DLD1 (cell line): ENCODE results near the gene ADAM8.

Experiments used
- in situ Hi-C: cut with HindIII; loops from 2 replicates; pipeline ENCODE4 v1.10.0; 2017; ENCODE audit warnings: low sequenced_read_pairs

ADAM8 gene

GRCh38 chr10:133309100-133309719, 32.5 kb upstream of the ADAM8 start:
- in situ Hi-C loops, result no loop called here

GRCh38 chr10:133308421-133309099, 31.9 kb upstream of the ADAM8 start, which contains the start of the genes TUBGCP2 and ZNF511:
TSS of gene TUBGCP2 (minus strand) at chr10:133308872. CDS start at chr10:133302941, 5,931 bp downstream.
TSS of gene ZNF511 (plus strand) at chr10:133308914. CDS start at chr10:133308944, 30 bp downstream.
- in situ Hi-C loops, result no loop called here

- in situ Hi-C loops, result no loop called here
Observed at GRCh38 chr10:133307776-133308420, 31.2 kb upstream of the ADAM8 start.

- in situ Hi-C loops, result no loop called here
Observed at GRCh38 chr10:133306941-133307379, 30.3 kb upstream of the ADAM8 start.

- in situ Hi-C loops, result no loop called here
Observed at GRCh38 chr10:133306097-133306476, 29.4 kb upstream of the ADAM8 start.

- in situ Hi-C loops, result no loop called here
Observed at GRCh38 chr10:133303206-133303605, 26.5 kb upstream of the ADAM8 start.

- in situ Hi-C loops, result no loop called here
Observed at GRCh38 chr10:133302230-133302629, 25.6 kb upstream of the ADAM8 start.

GRCh38 chr10:133299738-133300137, 23.1 kb upstream of the ADAM8 start:
- in situ Hi-C loops, result no loop called here

- in situ Hi-C loops, result no loop called here
Observed at GRCh38 chr10:133299224-133299623, 22.6 kb upstream of the ADAM8 start.

GRCh38 chr10:133298466-133298865, 21.8 kb upstream of the ADAM8 start:
- in situ Hi-C loops, result no loop called here

GRCh38 chr10:133297504-133297903, 20.8 kb upstream of the ADAM8 start:
- in situ Hi-C loops, result no loop called here

GRCh38 chr10:133295426-133296320, 19.0 kb upstream of the ADAM8 start:
- in situ Hi-C loops, result no loop called here

- in situ Hi-C loops, result no loop called here
Observed at GRCh38 chr10:133294189-133294588, 17.5 kb upstream of the ADAM8 start.

- in situ Hi-C loops, result no loop called here
Observed at GRCh38 chr10:133293810-133294119, 17.1 kb upstream of the ADAM8 start.

GRCh38 chr10:133292919-133293809, 16.5 kb upstream of the ADAM8 start:
- in situ Hi-C loops, result no loop called here

- in situ Hi-C loops, result no loop called here
Observed at GRCh38 chr10:133289761-133290160, 13.1 kb upstream of the ADAM8 start.

GRCh38 chr10:133287832-133288500, 11.3 kb upstream of the ADAM8 start:
- in situ Hi-C loops, result no loop called here

- in situ Hi-C loops, result no loop called here
Observed at GRCh38 chr10:133286366-133286765, 9.7 kb upstream of the ADAM8 start.

GRCh38 chr10:133285217-133285616, 8.5 kb upstream of the ADAM8 start:
- in situ Hi-C loops, result no loop called here

- in situ Hi-C loops, result no loop called here
Observed at GRCh38 chr10:133283931-133284330, 7.3 kb upstream of the ADAM8 start.
